Heart left ventricle (tissue), 13 donors: ENCODE data around the gene CDCP2.

Source experiments
- CTCF ChIP-seq, 12 donors: fragments of 200-600 bp; sonication (generic) in 4 of 12; IDR thresholded peaks; one replicate each; pipeline versions ENCODE4 v1.5.0 to v1.8.0; 2018 to 2022; ENCODE audit warnings: antibody characterized with exemption in 12 of 12, mild to moderate bottlenecking in 5 of 12
- POLR2A ChIP-seq, 2 donors: fragments of 450-650 bp; IDR thresholded peaks; one replicate each; pipeline ENCODE4 v1.6.1; 2017; ENCODE audit warnings: antibody characterized with exemption in 2 of 2, mild to moderate bottlenecking in 2 of 2, moderate library complexity in 2 of 2
- donor health status: ischemic (EF 13 %, LVEDD 7.1; RV severe dilation, severe dysfunction).
- donor health status: DM: no; HTN: yes; CAD: no.
- donor health status: DM: no; HTN: no; CAD: no.
- donor health status: ischemic (EF 25% LVEDD 6.9; RV normal size, moderate dysfunction).
- donor health status: ischemic (EF 25% LVEDD 5.7; RV mildly dilated, moderate dysfunction).
- donor health status: ischemic (EF 35%, LVEDD 5.7; RV mildly dilated, moderate dysfunction).
- donor health status: nonischemic (EF 11% LVEDD 7.7; RV severe dilation, severe dysfunction).
- donor health status: DM: yes; HTN: yes; CAD: no.
- donor health status: PGD.
- donor health status: ischemic (EF 29% LVEDD 5.4; RV normal size, mild dysfunction).
- donor health status: nonischemic (EF 23%, LVEDD 6.1; RV moderate dilation, normal function).

- TF ChIP-seq CTCF (IDR thresholded peaks at IDR 0.05): no peak
- no peak for TF ChIP-seq POLR2A (IDR thresholded peaks at IDR 0.05)
Measured at GRCh38 chr1:54115520-54115919, 37.3 kb downstream of the CDCP2 start.
